ENCODE measurements around the gene NSD2.

DNA sequence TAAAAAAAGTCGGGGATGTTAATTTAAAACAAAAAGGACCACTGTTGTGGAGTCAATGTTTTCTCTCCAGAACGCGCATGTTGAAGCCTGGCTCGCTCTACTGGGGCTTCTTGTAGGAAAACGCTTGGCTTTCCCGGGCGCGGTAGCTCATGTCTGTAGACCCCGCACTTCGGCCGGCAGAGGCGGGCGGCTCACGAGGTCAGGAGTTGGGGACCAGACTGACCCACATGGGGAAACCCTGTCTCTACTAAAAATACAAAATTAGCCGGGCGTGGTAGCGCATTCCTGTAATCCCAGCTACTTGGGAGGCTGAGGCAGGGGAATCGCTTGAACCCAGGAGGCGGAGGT is 122.0 kb downstream of the NSD2 start:
- TF ChIP-seq, protein P1, sequence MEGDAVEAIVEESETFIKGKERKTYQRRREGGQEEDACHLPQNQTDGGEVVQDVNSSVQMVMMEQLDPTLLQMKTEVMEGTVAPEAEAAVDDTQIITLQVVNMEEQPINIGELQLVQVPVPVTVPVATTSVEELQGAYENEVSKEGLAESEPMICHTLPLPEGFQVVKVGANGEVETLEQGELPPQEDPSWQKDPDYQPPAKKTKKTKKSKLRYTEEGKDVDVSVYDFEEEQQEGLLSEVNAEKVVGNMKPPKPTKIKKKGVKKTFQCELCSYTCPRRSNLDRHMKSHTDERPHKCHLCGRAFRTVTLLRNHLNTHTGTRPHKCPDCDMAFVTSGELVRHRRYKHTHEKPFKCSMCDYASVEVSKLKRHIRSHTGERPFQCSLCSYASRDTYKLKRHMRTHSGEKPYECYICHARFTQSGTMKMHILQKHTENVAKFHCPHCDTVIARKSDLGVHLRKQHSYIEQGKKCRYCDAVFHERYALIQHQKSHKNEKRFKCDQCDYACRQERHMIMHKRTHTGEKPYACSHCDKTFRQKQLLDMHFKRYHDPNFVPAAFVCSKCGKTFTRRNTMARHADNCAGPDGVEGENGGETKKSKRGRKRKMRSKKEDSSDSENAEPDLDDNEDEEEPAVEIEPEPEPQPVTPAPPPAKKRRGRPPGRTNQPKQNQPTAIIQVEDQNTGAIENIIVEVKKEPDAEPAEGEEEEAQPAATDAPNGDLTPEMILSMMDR (IDR thresholded peaks at IDR 0.05; ENCODE audit: low read depth, low read length): no peak
- TF ChIP-seq, protein P2, sequence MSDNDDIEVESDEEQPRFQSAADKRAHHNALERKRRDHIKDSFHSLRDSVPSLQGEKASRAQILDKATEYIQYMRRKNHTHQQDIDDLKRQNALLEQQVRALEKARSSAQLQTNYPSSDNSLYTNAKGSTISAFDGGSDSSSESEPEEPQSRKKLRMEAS (IDR thresholded peaks at IDR 0.05; ENCODE audit: low read depth, low read length): no peak
- TF ChIP-seq POLR2A (IDR thresholded peaks at IDR 0.05; ENCODE audit: extremely low read depth, insufficient read length): no peak
- no peak for TF ChIP-seq MYC (IDR thresholded peaks at IDR 0.05; ENCODE audit: low read depth, low read length)
